ENCODE measurements around the gene CDKN3.

Gene CDKN3, protein sequence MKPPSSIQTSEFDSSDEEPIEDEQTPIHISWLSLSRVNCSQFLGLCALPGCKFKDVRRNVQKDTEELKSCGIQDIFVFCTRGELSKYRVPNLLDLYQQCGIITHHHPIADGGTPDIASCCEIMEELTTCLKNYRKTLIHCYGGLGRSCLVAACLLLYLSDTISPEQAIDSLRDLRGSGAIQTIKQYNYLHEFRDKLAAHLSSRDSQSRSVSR

DNA sequence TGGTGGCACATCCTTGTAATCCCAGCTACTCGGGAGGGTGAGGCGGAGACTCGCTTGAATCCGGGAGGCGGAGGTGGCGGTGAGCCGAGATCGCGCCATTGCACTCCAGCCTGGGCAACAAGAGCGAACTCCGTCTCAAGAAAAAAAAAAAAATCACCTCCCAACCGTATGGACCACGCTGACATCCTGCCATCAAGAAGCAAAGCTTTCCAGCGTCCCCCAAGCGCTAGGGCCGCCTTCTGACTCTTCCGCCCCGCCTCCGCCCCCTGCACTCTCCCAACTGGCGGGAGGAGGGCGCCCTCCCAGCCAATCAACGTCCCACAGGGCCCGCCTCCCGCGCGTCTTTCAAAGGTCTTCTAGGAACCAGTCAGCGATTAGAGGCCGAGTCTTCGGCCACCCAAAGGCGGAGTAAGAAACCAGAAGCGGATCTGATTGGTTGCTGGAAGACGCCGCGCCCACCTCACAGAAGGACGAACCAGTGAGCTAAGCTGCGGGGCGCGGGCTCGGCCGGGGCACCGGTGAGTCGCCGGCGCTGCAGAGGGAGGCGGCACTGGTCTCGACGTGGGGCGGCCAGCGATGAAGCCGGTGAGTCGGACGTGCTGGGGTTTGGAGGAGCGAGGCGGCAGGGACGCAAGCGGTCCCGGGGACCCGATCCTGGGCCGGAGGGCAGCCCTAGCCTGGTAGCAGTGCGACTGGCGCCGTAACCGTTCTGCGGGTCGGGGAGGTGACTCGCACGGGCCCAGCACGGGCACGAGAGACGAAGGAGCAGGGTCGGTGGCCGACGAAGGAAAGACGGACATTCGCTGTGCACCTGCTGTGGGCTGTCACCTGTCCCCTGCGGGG, at the start of gene CDKN3:
TSS of gene CDKN3 (plus strand) at position 515 of the 843 bp plus-strand sequence. CDS start at position 577, 62 bp downstream.
- peak; percentile 99 for DNase-seq

DNA sequence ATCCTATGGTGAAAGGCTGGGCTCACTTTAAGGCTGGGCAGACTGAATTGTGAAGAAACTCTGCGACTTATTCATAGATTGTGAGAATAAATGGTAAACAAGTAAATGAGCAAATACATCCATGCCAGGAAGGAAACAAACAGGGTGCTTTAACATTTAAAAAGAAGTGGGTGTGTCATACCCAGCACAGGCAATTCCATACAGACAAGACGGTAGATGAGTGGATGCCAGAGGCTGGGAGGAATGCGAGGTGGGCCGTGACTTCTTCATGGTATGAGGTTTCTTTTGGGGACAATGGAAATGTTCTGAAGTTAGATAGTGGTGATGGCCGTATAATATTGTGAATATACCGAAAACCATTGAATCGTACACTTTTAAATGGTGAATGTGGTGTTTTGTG, 49.8 kb upstream of the CDKN3 start:
- no peak for DNase-seq

DNA sequence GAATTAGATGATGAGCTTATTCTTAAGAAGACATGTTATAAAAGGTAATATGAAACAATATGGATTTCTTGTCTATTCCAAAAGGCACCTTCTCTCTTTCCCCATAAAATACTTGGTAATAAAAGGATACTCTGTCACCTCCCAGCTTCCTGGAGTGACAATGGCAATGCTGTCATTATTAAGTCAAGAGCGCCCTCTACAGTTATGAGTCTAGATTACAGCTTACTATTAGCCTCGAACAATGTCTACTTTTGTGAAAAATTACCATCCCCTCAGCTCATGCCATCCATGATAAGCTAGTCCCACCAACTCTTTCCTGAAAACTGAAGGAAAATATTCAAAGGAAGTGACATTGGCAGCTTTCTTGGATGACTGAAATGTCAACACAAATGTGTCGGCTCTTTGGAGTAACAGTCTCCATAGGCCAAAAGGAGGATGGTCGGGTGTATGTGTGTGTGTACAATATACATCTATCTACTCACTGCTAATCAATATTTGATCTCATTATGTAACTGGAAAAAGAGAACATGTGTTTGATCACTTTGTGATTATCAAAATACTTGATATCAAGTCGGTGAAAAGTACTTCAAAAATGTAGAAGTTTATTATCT, 48.7 kb upstream of the CDKN3 start:
- DNase-seq, result peak; percentile 16

DNA sequence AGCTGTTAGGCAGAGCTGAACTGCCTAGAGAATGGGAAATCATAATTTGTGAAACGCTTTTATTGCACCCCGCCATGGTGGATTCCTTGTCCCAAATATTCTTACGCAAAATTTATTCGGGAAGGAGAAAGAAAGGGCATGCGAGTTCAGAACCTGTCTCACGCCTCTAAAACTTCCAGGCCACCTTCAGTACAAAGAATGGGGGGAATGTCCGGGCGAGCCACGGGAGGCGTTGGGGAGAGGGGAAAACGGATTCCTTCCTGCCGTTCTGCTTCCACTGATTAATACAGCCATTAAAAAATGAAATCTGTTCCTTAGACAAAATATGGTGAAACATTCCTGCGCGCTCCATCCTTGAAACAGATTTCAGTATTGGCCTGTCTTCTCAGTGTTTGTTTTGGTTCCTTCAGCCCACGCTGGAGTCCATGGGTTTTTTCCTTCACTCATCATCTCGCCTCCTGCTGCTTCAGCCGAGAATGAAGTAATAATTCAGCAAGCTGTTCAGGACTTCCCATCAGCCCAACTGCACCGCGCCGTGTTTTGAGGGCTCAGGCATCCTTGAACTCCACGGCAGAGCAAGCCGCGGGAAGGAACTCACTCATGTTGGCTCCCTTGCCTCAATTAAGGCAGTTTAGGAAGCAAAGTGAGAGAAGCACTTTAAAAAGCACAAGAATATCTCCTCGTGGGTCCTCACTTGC, 47.7 kb upstream of the CDKN3 start:
- DNase-seq, result no peak

DNA sequence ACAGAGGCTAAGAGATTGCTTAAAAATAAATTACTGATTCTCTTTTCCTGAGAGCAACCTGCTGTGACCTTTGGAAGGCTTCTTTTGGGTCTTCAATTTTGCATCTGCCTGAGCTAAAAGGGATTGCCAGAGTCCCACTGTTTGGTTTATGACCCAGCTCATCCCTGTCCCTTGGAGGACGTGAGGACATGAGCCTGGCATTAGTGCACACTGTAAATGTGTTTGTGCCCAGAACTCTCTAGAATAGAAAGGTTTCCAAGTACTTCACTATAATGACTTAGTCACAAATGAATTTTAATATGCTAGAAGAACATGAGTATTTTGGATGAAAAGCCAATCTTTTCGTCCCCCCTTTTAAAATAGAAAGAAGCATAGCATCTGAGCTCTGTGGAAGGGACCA, 47.1 kb upstream of the CDKN3 start:
- no peak for DNase-seq

DNA sequence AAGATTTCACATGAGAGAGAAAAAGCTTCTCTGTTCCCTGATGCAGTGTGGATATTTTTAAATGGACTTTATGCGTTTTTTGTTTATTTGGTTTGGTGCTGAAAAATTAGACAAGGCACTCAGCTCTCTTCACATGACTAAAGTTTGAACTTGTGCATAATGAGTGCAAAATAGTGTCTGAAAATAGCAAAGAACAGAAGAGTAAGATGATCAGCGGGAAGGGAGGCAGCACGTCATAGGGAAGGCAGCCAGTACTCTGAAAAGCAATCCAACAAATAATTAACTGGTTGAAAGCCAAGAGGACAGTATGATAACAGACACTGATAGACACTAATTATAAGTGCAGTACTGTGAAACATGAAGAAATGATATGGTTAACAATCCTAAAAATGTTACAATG, 46.6 kb upstream of the CDKN3 start:
- no peak for DNase-seq

DNA sequence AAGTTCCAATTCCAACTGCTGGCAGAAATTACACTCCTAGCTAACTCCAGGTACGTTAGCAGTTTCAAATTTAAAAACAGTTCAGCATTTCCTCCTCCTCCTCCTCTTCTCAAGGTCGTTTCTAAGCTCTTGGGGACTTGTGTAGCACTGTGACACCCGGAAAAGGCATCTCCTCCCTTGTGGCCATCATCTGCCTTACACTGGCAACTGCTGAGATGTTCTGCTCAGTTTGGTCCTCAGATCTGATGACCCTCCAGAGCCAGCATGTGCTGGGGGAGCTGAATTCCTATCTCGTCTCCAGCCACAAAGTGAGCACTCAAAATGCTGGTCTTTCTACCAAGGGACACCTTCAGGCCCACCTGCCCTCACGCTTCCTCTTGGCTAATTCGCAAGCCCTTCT, 43.5 kb upstream of the CDKN3 start:
- no peak for DNase-seq

DNA sequence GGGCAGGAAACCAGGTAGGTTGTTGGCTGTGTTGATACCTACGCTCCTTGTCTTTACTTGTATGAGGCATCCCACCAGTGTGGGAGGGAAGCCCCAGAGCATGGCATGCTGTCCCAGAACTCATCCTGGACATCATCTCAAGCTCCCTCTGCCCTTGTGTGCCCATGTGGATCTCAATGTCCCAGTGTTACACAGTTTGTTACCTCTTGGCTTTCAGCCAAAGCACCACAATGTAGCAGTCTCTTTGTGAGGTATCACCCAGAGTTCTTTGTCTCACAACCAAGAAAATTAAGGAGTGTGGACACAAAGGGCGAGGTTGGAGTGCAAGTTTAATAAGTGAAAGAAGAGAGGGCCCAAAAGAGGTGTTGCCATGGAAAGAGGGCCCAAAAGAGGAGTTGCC, 43.1 kb upstream of the CDKN3 start:
- DNase-seq, result no peak

DNA sequence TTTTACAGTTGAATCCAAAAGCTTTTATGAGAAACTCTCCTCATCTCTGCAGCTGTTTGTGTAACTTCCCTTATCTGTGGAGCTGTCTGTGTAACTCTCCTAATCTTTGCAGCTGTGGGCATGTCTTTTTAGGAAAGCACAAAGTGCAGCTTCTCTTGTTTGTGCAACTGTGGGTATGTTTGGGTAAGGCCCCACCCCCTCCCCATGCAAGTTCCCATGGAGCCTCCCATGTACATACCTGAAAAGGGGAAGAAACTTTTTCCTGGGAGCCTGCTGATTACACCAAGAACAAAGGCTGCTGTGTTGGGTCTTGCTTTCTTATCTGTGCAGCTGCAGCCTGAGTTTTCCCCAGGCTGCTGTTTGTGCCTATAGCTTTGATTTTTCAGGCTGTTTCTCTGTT, 42.7 kb upstream of the CDKN3 start:
- no peak for DNase-seq

DNA sequence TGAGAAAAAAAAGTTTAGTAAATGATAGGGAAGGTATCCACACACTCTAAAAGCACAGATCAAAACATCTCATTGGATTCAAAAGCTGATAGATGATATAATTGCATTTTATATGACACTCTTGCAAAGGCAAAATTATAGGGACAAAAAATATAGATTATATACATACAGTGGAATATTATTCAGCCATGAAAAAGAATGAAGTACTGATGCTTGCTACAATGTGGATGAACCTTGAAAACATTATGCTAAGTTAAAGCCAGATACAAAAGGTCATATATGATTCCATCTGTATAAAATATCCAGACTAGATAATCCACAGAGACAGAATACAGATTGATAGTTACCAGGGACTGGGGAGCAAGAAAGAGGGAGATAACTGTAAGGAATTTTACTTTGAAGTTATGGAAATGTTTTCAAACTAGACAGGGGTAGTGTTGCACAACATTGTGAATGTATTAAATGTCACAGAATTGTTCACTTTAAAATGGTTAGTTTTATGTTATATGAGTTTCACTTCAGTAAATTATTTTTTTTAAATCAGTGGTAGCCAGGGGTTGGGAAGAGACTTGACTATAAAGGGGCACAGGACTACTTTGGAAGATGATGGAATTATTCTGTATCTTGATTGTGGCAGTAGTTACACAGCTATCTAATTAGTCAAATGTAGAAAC, 41.7 kb upstream of the CDKN3 start:
- DNase-seq, result no peak

DNA sequence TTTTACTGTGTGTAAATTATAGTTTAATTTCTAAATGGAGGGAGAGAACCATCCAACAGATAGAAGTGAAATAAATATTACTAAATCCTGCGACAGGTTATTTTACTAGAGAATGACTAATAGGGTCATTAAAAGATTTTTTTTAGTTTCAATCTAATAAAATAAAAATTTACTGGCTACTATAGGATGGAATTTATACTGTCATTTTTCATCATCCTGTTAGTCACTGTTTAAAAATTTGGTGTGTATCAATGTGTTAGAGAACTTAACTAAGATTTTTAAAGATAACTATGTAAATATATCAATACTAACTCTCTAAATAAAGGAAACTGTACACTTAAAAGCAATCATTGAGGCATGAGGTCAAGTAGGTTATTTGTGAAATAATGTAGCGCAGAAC, 41.1 kb upstream of the CDKN3 start:
- no peak for DNase-seq

DNA sequence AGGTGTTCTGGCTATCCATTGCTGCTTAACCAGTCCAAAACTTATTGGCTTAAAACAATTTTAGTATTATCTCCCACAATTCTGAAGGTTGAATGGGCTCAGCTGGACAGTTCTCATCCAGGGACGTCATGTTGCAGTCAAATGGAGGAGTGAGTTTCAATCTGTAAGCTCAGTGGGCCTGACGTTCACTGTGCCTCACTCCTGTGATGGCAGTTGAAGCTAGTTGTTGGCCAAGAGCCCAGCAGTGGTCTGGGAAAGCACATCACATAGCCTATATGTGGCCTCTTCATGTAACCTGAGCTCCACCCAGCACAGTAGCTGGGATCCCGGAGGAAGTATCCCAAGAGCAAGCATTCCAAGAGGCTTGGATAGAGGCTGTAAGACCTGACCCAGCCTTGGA, 40.6 kb upstream of the CDKN3 start:
- DNase-seq, result no peak

DNA sequence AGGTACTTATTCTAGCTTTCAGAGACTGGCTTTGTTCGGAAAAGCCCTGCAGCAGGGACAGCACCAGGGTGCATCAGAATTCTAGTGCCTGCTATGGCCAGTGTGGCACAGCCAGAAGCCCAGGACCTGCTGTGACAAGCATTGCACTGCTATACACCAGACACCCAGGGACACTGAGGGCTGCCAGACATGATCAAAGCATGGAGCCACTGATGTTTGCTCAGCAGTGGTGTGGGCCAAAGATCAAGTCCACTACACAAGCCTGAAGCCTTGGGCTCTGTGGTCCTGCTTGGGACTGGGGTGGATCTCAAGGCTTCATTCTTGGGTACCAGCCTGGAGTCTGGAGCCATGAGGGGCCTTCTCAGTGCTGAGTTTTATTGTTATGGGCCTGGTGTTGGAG, 36.1 kb upstream of the CDKN3 start:
- no peak for DNase-seq

DNA sequence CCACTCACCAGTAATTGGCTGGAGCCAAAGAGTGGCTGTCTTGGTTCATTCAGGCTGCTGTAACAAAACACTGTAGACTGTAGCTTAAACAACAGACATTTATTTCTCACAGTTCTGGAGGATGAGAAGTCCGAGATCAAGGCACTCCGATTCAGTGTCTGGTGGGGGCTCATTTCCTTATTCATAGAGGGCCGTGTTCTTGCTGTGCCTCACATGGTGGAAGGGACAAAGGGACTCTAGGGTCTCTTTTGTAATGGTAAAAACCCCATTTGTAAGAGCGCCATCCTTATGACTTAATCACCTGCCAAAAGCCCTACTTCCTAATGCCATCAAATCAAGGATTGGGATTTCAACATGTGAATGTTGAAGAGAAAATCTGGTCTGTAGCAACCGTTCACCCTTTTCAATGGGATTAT, 34.7 kb upstream of the CDKN3 start:
- DNase-seq, result no peak

DNA sequence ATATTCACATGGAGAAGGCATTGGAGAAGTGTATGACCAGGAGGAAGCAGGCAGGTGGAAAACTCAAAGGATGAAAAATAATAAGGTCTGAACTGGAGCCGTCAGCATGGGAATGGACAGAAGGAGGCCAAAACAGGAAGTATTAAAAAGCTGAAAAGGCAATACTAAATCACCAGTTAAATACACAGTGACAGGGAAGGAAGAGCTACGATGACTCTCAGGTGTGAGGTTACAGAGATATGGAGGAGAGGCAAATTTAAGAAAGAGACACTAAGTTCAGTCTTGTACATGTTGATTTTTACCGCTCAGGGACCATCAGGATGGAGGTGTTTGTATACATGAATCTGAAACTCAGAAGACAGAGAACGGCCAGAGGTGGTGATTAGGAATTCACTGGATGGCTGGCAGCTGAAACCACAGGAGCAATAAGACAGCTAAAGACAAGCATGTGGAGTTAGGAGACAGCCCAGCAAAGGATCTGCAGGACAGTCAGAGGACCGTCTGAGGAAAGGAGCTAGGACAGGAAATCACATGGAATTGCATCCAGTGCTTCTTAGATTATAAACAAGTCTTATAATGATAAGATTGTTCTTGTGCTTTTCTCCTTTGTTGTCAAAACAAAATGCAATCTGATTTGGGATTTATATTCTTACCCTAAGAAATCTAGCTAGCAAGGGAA, 33.9 kb upstream of the CDKN3 start:
- DNase-seq, result no peak

DNA sequence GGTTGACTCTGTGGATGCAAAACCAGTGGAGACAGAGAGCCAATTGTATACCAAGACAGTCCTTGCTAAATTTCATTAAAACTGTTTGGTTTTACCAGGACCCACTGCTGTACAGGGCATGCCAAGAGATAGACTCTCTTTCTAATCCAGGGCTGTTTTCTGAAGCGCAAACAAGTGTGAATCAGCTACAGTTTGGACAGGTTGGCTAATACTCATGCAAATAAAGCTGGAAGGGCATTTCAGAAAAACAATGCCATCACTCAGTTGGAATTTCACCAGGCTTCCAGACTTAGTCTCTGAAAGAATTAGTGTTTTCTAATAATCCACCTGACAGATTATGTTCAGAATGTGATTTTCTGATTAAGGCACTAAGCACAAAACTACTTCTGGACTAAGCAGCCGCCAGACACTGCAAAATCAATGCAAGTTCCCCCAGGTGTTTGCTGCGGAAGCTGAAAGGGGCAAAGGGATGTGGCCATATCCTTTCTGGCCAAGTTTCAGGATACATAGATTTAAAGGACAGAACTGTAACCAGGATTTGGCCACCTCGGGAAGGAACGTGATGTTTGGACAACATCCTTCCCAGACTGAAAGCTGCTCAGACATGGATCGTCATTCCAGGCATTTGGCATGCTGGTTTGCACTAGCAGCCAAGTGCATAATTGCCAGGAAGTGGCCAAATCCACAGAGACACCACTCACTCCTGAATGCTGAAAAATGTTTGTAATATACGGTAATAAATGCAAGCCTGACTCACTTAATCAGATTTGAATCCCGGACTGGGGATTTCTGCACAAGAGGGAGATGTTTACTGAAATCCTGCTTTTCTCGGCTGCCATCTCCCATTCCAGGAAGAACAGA, 32.0 kb upstream of the CDKN3 start:
- DNase-seq, result no peak

DNA sequence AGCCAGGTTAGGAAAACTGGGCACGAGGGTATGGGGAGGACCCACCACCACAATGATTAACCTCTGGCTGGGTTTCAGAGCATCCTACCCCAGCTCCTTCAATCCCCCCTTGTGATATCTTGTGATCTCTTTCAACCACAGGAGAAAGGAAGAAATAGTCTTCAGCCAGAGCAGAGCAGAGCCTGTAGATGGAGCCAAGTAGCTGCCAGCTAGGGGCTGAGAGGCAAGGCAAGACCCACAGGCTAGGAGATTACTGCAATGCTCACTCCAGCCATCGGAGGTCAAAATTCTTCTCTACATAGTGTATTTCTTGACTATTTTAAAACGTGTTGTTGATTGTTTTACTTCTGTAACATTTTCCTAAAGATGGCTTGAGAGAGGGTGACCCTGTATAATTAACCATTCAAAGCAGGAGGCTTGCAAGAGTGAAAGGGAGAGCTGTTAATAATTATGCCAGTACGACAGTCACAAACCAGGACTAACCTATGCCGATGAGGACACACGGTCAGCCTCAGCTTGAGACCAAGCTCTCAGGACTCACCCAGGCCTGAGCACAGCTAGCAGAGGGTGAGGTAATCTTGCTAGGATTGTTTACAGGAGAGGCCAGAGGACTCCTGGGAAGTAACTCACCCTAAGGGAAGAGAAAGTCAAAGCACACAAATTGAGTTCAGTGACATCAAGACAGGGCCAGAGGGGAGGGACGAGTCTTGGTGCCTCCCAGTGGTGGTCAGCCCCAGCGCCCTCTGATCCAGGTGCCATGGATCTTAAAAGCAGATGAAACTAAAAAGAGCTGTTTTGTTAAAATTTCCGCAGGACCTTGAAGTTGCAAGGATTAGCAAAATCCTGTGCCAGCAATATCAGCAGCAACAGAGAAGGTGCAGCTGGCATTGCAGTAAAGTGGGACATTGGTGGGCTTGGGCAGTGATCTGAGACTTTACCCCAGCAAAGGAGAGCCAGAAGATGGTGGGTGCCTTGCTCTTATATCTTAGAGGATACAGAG, 29.8 kb upstream of the CDKN3 start:
- peak; percentile 42 for DNase-seq

DNA sequence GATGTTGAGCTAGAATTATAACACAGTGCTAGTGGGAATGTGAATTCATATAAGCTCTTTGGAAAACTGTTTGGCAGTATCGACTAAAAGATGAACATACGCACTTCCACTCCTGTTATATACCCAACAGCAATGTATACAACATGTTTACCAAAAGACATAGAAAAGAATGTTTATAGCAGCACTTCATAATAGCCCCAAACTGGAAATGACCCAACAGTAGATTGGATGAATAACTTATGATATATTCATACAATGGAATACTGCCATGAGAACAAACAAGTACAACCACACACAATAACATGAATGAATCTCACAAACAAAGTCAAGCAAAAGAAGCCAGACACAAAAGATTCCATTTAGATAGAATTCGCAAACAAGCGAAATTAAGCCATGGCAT, 28.5 kb upstream of the CDKN3 start:
- DNase-seq, result no peak

DNA sequence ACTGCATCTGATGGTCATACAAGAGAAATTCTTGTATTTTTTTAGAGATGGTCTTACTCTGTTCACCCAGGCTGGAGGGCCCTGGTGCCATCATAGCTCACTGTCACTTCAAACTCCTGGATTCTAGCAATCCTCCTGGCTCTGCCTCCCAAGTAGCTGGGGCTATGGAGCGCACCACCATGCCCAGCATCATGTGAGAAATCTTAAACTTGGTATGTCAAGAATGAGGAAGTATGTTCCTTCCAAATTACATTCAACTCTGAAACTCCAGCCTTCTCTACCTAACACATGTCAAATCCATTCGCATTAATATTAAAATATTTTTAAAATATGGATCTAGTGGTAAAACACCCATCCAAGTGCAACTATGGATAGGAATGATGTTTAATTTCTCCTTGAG, 27.5 kb upstream of the CDKN3 start:
- no peak for DNase-seq

All from DMS 273 treated with DMSO at 0.1 percent for 48 hours (cell line).